Right ventricle myocardium inferior (tissue), 1 donor: Measurements from ENCODE around the gene FBXL5. TPM values are rescaled to one million over a fixed set of nuclear protein-coding genes. Genes with fewer than 3 reads are reported as not detected.

ENCODE experiments used
- ATAC-seq: fragments of 200-7000 bp; cut with Tn5 transposase; one replicate; pipeline ENCODE4 v1.9.1; 2020; ENCODE audit warnings: mild to moderate bottlenecking, moderate library complexity
- DNase-seq: peaks from one replicate; pipeline ENCODE4 v3.0.0; 2021; ENCODE audit errors: missing footprints
- intact Hi-C: fragments of 100-400 bp; cut with DNase I; formaldehyde crosslinking; loops from one replicate; pipeline ENCODE4 v1.11.0; 2022
- total RNA-seq: library from RNA; stranded (reverse); fragmentation: NEBNext Ultra II Directional; extraction: Animal tissue kit (Norgen Biotek cat#: 25700); gene quantifications from one replicate; pipeline ENCODE4 v1.2.1, GENCODE V29; 2021
- donor health status: DM: no; HTN: yes; CAD: no; lungs with severe emphysema.

The FBXL5 gene
- total RNA-seq, 1 donor from 2014 or later: 93.9 TPM

GRCh38 chr4:15681372-15682241 lies 26.4 kb upstream of the FBXL5 start, which contains the start of gene FAM200B:
Gene FAM200B (plus strand): TSS chr4:15681827. CDS start chr4:15686978, 5,151 bp downstream.
- ATAC-seq (peak; percentile 99), DNase-seq (peak; percentile 100)
- intact Hi-C loops: loop anchor here (2.0 kb wide), 1 partner anchor 27 kb away; the partner anchor contains the start of gene FBXL5

GRCh38 chr4:15681067-15681371 lies 25.9 kb upstream of the FBXL5 start:
- intact Hi-C loops: loop anchor here (2.0 kb wide), 1 partner anchor 26 kb away; the partner anchor contains the start of gene FBXL5
- no peak for ATAC-seq
- DNase-seq: no peak

- DNase-seq: no peak
- intact Hi-C loops: no loop called here
- ATAC-seq: no peak
Measured at GRCh38 chr4:15677507-15677988, 22.4 kb upstream of the FBXL5 start.

GRCh38 chr4:15676899-15677298 lies 21.7 kb upstream of the FBXL5 start:
- ATAC-seq (no peak), DNase-seq (no peak)
- intact Hi-C loops: no loop called here

- intact Hi-C loops: no loop called here
Measured at GRCh38 chr4:15676039-15676438, 20.9 kb upstream of the FBXL5 start.

GRCh38 chr4:15675356-15675755 lies 20.2 kb upstream of the FBXL5 start:
- intact Hi-C loops: no loop called here
- DNase-seq (no peak), ATAC-seq (no peak)

More at GRCh38 chr4:15676039-15676438, 20.9 kb upstream of the FBXL5 start:
- ATAC-seq (no peak), DNase-seq (no peak)

- DNase-seq (no peak), ATAC-seq (no peak)
Measured at GRCh38 chr4:15674926-15675325, 19.8 kb upstream of the FBXL5 start.

GRCh38 chr4:15674046-15674445 lies 18.9 kb upstream of the FBXL5 start:
- no peak for ATAC-seq
- intact Hi-C loops: no loop called here
- no peak for DNase-seq

More at GRCh38 chr4:15674926-15675325, 19.8 kb upstream of the FBXL5 start:
- intact Hi-C loops: no loop called here

GRCh38 chr4:15673337-15673736 lies 18.2 kb upstream of the FBXL5 start:
- DNase-seq: no peak
- intact Hi-C loops: no loop called here
- no peak for ATAC-seq

GRCh38 chr4:15672101-15672500 lies 16.9 kb upstream of the FBXL5 start:
- ATAC-seq (no peak), DNase-seq (no peak)
- intact Hi-C loops: no loop called here

- ATAC-seq (no peak), DNase-seq (no peak)
- intact Hi-C loops: no loop called here
Measured at GRCh38 chr4:15670576-15670975, 15.4 kb upstream of the FBXL5 start.

- intact Hi-C loops: no loop called here
Measured at GRCh38 chr4:15668566-15669435, 13.6 kb upstream of the FBXL5 start.

GRCh38 chr4:15667006-15667405 lies 11.8 kb upstream of the FBXL5 start:
- intact Hi-C loops: no loop called here
- DNase-seq: no peak
- no peak for ATAC-seq

More at GRCh38 chr4:15668566-15669435, 13.6 kb upstream of the FBXL5 start:
- DNase-seq (no peak), ATAC-seq (no peak)

- DNase-seq (no peak), ATAC-seq (no peak)
- intact Hi-C loops: no loop called here
Measured at GRCh38 chr4:15665753-15666365, 10.7 kb upstream of the FBXL5 start.

- no peak for ATAC-seq
- intact Hi-C loops: loop anchor here (10.0 kb wide), 1 partner anchor 515 kb away; no protein-coding TSS in a partner anchor
- DNase-seq: no peak
Measured at GRCh38 chr4:15659768-15660570, 4.8 kb upstream of the FBXL5 start.

- DNase-seq (no peak), ATAC-seq (no peak)
- intact Hi-C loops: loop anchor here (10.0 kb wide), 1 partner anchor 514 kb away; no protein-coding TSS in a partner anchor
Measured at GRCh38 chr4:15658781-15659180, 3.6 kb upstream of the FBXL5 start.

- no peak for DNase-seq
- no peak for ATAC-seq
- intact Hi-C loops: loop anchor here (10.0 kb wide), 1 partner anchor 513 kb away; no protein-coding TSS in a partner anchor
Measured at GRCh38 chr4:15658136-15658770, 3.1 kb upstream of the FBXL5 start.
